BJ (cell line): ENCODE results near the gene DNAJB2. TPM values are rescaled to one million over a fixed set of nuclear protein-coding genes. Genes with fewer than 3 reads are reported as not detected.

Experiments
- CTCF ChIA-PET: fragments of 350-600 bp; formaldehyde crosslinking; extraction: SDS; loops from one replicate; lab custom pipeline; 2021; ENCODE audit warnings: antibody characterized with exemption, inconsistent platforms; lab: Yijun Ruan, JAX
- POLR2A ChIA-PET: fragments of 300-600 bp; sonication (Branson Sonifier 250); formaldehyde crosslinking; extraction: SDS; loops from one replicate; lab custom pipeline; 2021; ENCODE audit warnings: antibody characterized with exemption; lab: Charles Lee
- DNase-seq: peaks from one replicate; pipeline ENCODE4 v3.0.0-alpha.2; 2011; ENCODE audit warnings: low read depth
- H3K27me3 ChIP-seq: 2 replicates; pipeline ENCODE4 v1.6.0; 2011; ENCODE audit warnings: low read length; ENCODE audit not compliant: control insufficient read depth, insufficient read depth
- H3K36me3 ChIP-seq: 2 replicates; pipeline ENCODE4 v1.5.1; 2011; ENCODE audit warnings: low read length; ENCODE audit not compliant: control insufficient read depth, insufficient read depth
- H3K4me3 ChIP-seq: 2 replicates; pipeline ENCODE4 v1.5.1; 2011; ENCODE audit warnings: low read depth, mild to moderate bottlenecking, control low read depth, low read length
- CTCF ChIP-seq: IDR thresholded peaks from 2 replicates; pipeline ENCODE4 v1.5.1; 2011; ENCODE audit warnings: low read depth, mild to moderate bottlenecking, control low read depth, inconsistent platforms, low read length, moderate library complexity; ENCODE audit not compliant: insufficient read depth
- polyA plus RNA-seq: library from polyadenylated mRNA; depleted of rRNA; stranded (reverse); fragments of >200 nt; gene quantifications from 2 replicates; pipeline ENCODE4 v1.2.3, GENCODE V29; 2011

Gene DNAJB2
- polyA plus RNA-seq, 1 experiment, result 57.3 TPM

GRCh38 chr2:219325657-219326315 is 46.6 kb downstream of the DNAJB2 start:
- DNase-seq, result no peak
- POLR2A ChIA-PET, result no interaction called here
- no peak for TF ChIP-seq CTCF
- peaks cover 16% of the 10 kb centered on the region for H3K27me3 ChIP-seq
- CTCF ChIA-PET, result no interaction called here
- H3K4me3 ChIP-seq, result no peak overlapping the region
- no peaks in the 10 kb centered on the region for H3K36me3 ChIP-seq

- DNase-seq, result no peak
- POLR2A ChIA-PET, result no interaction called here
- CTCF ChIA-PET, result interaction anchor here (0.9 to 1.4 kb wide), 3 partner anchors 18 to 168 kb away, joined by 3 to 4 read pairs (median 3); partner anchors contain the start of gene NHEJ1
- H3K4me3 ChIP-seq, result no peak overlapping the region
- H3K27me3 ChIP-seq, result peaks cover 23% of the 10 kb centered on the region
- no peak for TF ChIP-seq CTCF
- no peaks in the 10 kb centered on the region for H3K36me3 ChIP-seq
These were observed 48.6 kb downstream of the DNAJB2 start for GRCh38 chr2:219327719-219328118.

GRCh38 chr2:219331560-219332213 is 52.5 kb downstream of the DNAJB2 start:
- no peak for TF ChIP-seq CTCF
- ChIA-PET POLR2A (no interaction called here), CTCF (interaction anchor here (0.7 to 1.6 kb wide), 3 partner anchors 20 to 198 kb away, joined by 3 to 6 read pairs (median 4); no protein-coding TSS in a partner anchor)
- Histone ChIP-seq H3K4me3 (no peak overlapping the region), H3K36me3 (no peaks in the 10 kb centered on the region), H3K27me3 (peaks cover 27% of the 10 kb centered on the region)
- no peak for DNase-seq

GRCh38 chr2:219332542-219332941 is 53.4 kb downstream of the DNAJB2 start, which contains the start of gene RESP18:
Gene RESP18 (minus strand): TSS chr2:219332744.
- POLR2A ChIA-PET, result no interaction called here
- H3K27me3 ChIP-seq, result peaks cover 25% of the 10 kb centered on the region
- no peak within 1 kb of the TSS for H3K4me3 ChIP-seq
- TF ChIP-seq CTCF, result no peak
- no peaks in the 10 kb centered on the region for H3K36me3 ChIP-seq
- CTCF ChIA-PET, result no interaction called here
- DNase-seq, result no peak

- POLR2A ChIA-PET, result no interaction called here
- H3K36me3 ChIP-seq, result no peaks in the 10 kb centered on the region
- CTCF ChIA-PET, result interaction anchor here (0.6 to 1.8 kb wide), 5 partner anchors 11 to 163 kb away, joined by 3 to 6 read pairs (median 3); no protein-coding TSS in a partner anchor
These were observed 54.9 kb downstream of the DNAJB2 start for GRCh38 chr2:219334076-219334475.

More at GRCh38 chr2:219334076-219334475, 54.9 kb downstream of the DNAJB2 start:
- TF ChIP-seq CTCF, result no peak
- no peak for DNase-seq
- Histone ChIP-seq H3K4me3 (no peak overlapping the region), H3K27me3 (peaks cover 23% of the 10 kb centered on the region)
